ENCODE measurements around the gene SLC28A3. TPM values are rescaled to one million over a fixed set of nuclear protein-coding genes. Genes with fewer than 3 reads are reported as not detected.

SLC28A3 gene
- total RNA-seq, 2 donors from 2014 or later: 0.63 to 1.2 TPM

DNA sequence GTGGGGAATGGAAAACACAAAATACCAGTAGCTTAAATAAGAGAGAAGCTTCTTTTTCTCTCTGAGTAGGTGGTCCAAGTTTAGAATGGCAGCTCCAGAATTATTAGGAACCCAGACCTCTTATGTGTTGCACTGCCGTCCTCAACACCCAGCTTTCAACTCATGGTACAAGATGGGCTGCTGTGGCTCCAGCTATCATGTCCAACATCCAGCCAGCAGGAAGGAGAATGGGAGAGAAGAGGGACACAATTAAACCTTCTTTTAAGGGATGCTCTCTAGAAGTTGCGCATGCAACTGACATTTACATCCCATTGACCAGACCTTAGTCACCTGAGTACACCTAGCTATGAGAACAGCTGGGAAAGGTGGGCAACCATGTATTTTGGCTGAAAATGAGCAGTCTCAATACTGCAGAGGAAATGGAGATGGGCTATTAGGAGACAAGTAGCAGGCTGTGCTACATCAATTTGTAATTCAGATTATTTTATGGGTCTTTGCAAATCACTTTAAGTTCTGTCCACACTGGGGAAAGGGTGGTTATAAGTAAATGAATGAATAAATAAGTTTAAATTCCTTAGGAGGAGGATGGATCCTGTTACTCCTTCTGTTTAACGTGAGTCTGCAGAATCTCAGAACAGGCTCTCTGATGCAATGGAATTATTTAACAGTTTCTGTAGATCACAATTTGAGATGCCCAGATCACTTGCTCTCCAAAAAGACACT lies 76.1 kb downstream of the SLC28A3 start:
- intact Hi-C loops (cut with DNase I): loop anchor here in 1 of 2 donors (5.0 kb wide), 1 partner anchor 327 kb away; no protein-coding TSS in a partner anchor
- no peak for ATAC-seq
- no peak for DNase-seq

DNA sequence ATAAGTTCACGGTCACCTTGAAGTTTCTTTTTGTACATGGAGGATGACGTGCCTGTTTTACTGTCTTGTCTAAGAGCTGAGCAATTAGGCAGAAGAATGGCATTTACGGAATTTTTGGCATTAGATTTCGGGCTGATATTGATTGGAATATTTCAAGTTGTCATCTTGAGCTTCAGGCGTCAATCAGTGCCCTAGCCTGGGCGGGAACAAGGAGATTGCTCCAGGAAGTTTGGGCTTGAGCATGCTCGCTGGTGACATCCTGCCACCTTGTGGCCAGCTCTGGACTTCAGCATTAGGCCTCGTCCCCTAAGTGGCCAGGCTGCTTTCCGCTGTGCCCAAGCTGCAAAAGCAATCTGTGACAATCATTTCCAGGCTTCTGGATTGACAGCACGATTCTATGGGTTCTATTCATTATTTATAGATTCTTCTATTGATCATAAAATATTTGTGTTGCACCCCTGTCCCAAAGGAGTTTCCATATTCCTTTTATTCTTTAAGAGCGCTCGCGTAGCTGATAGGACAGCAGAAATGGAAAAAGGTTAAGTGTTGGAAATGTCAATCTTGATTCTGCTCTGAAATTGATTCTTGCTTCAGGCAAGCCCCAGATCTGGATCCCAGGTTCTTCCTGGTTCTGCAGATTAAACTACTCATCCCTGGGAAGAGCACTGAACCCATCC lies 79.3 kb downstream of the SLC28A3 start:
- intact Hi-C loops (cut with DNase I): loop anchor here (1.0 to 5.0 kb wide), 2 partner anchors 323 to 324 kb away; no protein-coding TSS in a partner anchor
- DNase-seq (peak; percentile 85), ATAC-seq (peak; percentile 97 to 98)

DNA sequence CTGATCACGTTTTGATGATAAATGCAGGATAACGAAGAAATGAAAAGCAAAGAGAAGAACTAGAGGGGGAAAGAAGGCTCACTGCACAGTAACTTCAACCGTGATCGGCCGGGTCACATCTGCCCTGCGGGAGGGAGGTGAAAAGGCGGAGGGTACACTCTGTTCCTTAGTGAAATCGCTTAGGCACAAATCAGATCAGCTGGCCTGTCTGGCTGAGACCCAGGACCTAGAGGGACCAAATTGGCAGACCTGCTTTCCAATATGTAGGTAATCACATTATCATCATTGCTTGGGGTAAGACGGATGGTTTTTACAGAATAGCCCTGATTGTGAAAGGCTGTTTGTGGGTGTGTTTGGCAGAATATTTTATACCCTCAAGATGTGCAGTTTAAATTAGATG lies 82.2 kb downstream of the SLC28A3 start:
- DNase-seq (no peak), ATAC-seq (no peak)
- intact Hi-C loops (cut with DNase I): no loop called here

DNA sequence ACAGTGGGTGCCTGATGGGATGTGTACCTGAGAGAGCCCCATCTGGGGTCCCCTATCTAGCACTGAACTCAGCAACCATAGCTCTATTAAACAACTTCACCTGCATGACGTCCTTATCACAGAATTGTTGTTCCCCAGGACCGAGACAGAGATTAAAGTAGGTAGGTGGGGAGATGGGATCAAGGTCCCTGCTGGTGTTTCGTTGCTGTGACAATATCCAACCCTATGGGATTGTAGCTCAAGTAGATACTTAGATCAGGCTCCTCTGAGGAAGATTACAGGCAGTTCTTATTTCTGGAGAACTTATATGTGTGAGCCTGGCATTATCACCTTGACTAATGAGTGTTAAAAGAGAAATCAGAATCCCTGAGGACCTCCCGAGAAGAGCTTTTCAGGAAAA lies 84.9 kb downstream of the SLC28A3 start:
- no peak for ATAC-seq
- DNase-seq: no peak
- intact Hi-C loops (cut with DNase I): no loop called here

DNA sequence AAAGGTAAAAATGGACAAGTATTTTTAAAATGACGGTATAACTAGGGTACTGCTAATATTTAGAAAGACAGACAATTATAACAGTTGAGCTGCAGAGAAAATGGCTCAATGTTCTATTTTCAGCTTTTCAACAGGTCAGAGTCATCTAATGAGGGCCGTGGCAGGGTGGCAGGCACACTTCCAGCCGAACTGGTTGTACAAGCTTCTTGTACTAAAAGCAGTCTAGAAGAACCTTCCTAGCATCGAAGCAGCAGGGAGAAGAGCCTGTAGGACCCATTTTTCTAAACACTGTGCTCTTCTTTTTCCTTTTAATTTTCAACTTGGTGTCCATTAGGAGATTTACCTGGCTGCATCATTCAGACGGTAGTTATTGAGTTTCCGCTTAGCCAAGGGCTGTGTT lies 85.6 kb downstream of the SLC28A3 start:
- intact Hi-C loops (cut with DNase I): no loop called here
- DNase-seq (peak; percentile 25), ATAC-seq (peak in 1 of 2 donors; percentile 31)

DNA sequence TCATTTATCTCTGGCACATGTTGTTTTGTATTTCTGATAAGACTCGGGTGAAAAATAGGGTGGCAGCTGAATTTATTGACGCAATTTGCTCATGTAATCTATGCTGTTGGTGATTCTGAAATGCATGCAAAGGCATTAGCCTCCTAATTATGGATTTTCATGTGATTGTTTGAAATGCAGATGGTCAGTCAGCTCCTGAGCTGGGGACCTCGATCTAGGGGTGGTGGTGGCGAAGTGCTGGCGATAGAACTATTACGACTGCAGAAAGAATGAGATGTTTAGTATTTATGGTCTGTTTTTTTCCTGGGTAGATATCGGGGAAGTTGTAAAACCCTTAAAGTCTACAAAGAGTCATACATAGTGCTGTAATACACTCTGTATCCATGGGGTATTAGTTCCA lies 88.6 kb downstream of the SLC28A3 start:
- DNase-seq (no peak), ATAC-seq (no peak)
- intact Hi-C loops (cut with DNase I): no loop called here

DNA sequence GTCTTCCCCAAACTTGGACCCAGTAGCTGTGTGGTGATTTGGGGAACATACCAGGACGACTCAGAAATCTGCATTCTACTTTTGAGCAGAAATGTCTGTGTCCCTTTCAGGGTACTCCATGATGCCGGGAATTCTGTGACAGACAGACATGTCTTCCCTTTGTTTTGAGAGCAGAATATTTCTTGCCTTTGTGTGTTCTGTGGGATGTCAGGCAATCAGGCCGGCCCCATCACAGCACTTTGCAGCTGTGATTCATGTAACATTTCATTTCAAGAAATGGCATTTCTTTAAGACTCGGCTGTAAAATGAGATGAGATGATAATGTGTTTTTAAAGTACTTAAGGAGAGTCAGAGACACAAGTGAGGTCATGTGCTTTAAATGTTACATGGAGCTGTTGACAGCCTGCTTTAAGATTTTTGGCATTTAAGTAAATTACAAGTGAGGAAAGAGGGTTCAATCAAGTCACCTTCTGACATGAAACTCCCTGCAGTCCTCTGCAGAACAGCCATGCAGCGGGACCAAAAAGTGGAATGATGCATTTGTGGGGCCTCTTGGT lies 98.7 kb downstream of the SLC28A3 start:
- no peak for DNase-seq
- intact Hi-C loops (cut with DNase I): no loop called here
- ATAC-seq: no peak

DNA sequence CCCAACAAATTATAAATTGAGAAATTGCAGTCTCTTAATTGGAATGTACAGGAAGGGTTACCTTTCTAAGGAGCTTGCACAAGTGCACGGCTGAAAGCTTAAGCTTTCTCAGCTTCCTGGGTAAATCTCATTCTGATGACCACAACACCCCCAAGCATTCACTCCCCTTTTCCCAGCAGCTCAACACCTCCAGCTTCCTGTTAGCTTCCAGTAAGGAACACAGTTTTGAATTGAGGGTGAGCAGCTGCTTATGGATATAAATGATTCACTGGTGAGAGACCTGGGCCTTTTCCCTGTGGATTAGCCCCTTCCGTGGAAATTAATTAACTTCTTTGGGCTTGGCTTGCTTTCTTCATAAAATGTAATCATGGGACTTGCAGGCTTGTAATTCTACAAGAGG lies 101.2 kb downstream of the SLC28A3 start:
- ATAC-seq (no peak), DNase-seq (no peak)
- intact Hi-C loops (cut with DNase I): no loop called here

DNA sequence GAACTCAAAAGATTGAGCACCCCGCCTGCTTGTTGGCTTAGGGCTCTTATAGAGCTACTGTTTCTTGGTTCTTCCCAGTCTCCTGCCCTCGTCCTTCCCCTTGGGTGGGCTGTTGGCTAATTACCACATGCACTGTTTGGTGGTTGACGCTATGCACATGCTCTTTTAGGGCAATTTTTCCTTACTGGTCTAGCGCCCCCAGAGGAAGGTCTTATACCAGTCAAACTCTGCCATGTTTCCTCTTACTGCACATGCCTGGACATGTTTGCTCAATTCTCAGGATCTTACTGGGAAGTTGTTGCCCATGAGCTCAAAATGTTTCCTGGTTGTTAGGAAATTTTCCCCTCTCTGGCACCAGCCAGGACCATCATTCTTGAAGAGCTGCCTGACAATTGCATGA lies 101.9 kb downstream of the SLC28A3 start:
- ATAC-seq: no peak
- no peak for DNase-seq
- intact Hi-C loops (cut with DNase I): no loop called here

DNA sequence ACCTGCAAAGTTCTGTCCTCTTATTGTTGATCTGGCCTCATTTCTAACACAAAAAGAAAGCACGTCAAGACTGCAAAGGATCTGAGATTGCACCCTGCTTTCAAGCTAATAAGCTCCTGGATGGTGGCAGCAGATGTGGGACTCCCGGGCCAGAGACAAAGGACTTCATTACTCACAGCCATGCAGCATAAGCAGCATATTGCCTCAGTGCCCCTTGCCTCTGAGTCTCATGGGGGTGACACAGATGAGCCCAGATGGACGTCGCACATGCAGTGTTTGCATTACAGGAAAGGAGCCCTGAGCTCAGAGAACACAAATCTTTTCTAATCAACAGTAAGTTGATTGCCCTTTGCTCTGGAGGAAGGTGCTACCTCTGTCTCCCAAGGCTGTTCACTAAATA lies 105.0 kb downstream of the SLC28A3 start:
- intact Hi-C loops (cut with DNase I): no loop called here
- DNase-seq (no peak), ATAC-seq (no peak)

DNA sequence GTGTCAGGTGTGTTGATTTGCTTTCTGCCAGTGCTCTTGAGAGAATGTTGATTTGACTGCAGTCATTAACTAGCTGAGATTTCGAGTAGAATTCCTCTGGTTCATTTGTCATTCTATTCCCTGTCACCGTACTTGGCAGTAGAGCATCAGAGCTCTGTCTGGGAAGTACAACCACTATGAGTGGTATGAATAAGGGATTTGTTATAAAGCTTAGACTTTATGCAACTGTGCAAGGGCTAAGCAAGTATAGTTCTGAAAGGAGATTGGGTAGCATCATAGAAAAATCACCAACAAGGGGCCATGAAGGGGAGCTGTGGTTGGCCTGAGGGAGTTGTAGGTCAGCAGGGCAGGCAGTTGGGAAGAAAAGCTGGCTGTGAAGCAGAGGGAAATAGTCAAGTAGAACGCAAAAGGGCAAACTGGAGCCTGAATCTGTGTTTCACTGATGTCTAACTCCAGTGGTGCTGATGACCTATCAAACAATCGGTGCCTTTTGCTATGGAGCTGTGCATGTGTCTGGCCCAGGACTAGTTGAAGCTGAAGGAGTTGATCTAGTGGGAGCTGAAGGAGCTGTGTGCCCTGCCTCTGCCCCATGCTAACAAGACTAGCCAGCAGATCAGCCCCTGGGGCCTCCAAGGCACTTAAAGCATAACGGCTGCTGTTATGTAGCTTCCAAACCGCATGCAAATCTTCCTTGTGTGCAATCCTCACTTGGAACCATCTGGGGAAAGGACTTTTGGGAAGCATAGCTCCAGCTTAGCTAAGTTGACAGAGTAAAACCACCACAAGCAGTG lies 110.0 kb downstream of the SLC28A3 start:
- DNase-seq (no peak), ATAC-seq (peak in 1 of 2 donors; percentile 70)
- intact Hi-C loops (cut with DNase I): no loop called here

DNA sequence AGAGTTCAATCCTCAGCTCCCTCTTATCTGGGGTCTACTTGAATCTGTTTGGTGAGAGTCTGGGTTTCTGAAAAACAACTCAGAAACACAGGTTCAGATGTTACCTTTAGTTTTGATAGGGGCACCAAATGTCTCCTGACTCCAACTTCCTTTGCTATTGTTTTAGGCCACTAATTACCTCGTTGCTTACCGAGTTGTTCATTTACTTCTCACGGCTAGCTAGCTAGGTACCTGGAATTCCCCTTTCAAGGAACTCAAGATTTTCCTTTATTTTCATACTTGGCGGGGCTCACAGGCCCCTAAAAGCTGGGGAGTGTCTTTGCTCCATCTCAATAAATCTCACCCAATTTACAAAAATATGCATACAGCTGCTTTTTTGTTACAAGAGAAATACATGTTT lies 111.4 kb downstream of the SLC28A3 start:
- ATAC-seq (no peak), DNase-seq (no peak)
- intact Hi-C loops (cut with DNase I): no loop called here

DNA sequence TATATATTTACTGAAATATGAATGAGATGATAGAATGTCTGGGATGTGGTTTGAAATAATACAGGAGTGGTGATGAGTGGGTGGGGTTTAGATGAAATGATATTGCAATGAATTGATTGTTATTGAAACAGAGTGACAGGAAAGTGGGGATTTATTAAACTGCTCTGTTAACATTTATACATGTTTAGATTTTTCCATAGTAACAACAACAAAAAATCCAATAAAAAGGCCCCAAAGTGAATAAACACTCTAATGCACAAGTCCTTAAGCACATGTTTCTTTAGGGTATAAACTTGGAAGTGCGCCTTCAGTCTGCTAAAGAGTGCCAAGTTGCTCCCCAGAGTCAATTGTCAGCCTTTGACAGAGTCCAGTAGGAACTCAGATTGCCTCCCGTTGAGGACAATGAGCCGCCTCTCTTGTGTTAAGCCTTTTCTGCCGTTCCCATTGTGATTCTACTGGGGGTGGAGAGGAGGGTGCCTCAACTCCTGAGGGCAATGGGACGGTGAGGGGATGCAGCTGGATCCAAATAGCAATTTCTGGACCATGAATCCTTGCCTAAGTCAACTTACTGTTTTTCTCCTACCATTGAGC lies 112.3 kb downstream of the SLC28A3 start:
- intact Hi-C loops (cut with DNase I): no loop called here
- ATAC-seq (no peak), DNase-seq (no peak)

DNA sequence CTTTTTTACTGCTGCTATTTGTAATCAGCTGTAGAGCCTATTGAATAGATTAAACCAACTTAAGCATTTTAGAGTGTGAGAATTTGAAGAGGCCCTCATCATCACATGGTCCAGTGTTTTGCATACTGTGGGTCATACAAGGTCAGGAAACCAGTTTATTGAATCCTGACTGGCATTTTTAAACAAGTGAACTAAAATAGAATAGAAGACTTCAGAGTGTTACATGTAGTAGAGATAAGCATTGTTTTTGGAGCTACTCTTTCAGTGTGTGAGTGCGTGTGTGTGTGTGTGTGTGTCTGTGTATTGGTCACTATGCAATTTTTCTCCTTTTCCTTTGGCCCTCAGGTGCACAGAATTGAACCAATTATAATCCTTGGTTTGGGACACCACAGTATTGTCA lies 114.4 kb downstream of the SLC28A3 start:
- DNase-seq (no peak), ATAC-seq (peak in 1 of 2 donors; percentile 74)
- intact Hi-C loops (cut with DNase I): no loop called here

Measured in left cardiac atrium (tissue), 4 donors.